ENCODE results near the gene LAMB2. TPM values are rescaled to one million over a fixed set of nuclear protein-coding genes. Genes with fewer than 3 reads are reported as not detected.
A peak's percentile ranks its signal among the peaks of the same experiment; 100 is the strongest.

LAMB2 gene
- total and polyA plus RNA-seq, 9 donors: 408 to 681 (median 491) TPM

DNA sequence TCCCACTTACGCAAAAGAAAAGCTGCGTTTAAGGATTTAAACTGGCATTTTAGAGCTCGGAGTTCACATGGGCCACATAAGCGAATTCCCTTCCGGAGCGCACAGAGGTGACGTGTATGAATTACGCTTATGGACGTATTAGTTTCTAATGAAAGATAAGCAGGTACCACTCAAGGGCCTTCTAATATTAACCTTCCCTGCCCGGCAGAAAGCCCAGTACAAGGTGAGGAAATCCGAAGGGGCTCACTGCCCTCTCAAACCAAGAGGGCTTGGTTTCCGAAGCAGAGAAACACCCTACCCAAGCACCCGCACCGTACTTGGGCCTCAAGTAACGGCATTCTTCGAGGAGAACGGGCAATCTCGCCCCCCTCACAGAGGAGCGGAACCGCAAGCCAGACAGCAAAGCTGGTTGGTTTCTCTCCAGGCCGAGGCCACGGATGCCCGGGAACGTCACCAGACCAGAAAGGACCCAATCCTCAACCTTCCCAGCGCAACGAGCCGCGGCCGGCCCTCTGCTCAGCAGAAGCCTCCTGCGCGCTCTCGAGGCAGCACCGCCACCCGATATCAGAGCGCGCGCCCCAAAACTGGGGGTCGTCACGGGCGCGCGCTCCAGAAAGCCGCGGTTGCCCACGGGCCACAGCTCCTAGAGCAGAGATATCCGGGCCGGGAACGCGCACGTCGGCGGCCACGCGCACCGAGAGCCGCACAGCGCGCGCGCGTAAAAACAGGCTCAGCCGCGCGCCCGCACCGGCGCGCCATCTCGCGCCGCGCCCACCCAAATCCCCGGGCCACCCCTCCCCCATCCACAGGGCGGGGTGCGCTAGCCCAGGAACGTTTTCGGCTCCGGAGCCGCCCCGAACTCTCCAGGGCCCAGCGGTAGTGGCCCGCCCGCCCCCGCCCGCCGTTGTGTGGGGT lies 39.7 kb downstream of the LAMB2 start:
- Histone ChIP-seq H3K4me1 (ENCODE audit: insufficient read depth) (peaks cover 12% of the 10 kb centered on the region), H3K36me3 (no peaks in the 10 kb centered on the region)

DNA sequence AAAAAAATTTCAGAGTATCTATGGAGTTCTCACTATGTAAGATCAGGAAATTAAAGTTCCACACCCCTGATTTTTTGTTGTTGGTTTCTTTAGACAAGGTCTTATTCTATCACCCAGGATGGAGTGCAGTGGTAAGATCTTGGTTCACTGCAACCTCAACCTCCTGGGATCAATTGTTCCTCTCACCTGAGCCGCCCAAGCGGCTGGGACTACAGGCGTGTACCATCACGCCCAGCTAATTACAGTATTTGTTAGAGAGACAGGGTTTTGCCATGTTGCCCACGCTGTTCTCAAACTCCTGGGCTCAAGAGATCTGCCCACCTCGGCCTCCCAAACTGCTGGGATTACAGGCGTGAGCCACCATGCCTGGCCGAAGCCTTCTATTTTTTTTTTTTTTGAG lies 51.4 kb downstream of the LAMB2 start:
- DNase-seq: no peak
- Histone ChIP-seq H3K4me1 (ENCODE audit: insufficient read depth) (peaks cover 3% of the 10 kb centered on the region), H3K27ac (no peak overlapping the region), H3K9me3 (no peaks in the 10 kb centered on the region), H3K36me3 (no peaks in the 10 kb centered on the region), H3K27me3 (no peaks in the 10 kb centered on the region), H3K4me3 (no peak overlapping the region)
- WGBS, 3 donors: 93 to 99% (median 96%) methylated on average over 8 of the region's 8 CpGs
- TF ChIP-seq POLR2A (IDR thresholded peaks at IDR 0.05): no peak
- intact Hi-C loops (cut with DNase I): no loop called here

More for the DNA sequence above, 39.7 kb downstream of the LAMB2 start:
- WGBS, 3 donors: 0 to 1% (median 1%) methylated on average over 72 to 86 of the region's 86 CpGs
- peak; percentile 66 to 90 (median 78) for DNase-seq
- H3K27ac ChIP-seq: peak overlapping the region; percentile 86 to 88
- H3K27me3 ChIP-seq: no peaks in the 10 kb centered on the region
- no peaks in the 10 kb centered on the region for H3K9me3 ChIP-seq
- intact Hi-C loops (cut with DNase I): loop anchor here in 2 of 4 donors (5.0 to 10.0 kb wide), 2 partner anchors 61 to 108 kb away; no protein-coding TSS in a partner anchor
- TF ChIP-seq, protein P1, sequence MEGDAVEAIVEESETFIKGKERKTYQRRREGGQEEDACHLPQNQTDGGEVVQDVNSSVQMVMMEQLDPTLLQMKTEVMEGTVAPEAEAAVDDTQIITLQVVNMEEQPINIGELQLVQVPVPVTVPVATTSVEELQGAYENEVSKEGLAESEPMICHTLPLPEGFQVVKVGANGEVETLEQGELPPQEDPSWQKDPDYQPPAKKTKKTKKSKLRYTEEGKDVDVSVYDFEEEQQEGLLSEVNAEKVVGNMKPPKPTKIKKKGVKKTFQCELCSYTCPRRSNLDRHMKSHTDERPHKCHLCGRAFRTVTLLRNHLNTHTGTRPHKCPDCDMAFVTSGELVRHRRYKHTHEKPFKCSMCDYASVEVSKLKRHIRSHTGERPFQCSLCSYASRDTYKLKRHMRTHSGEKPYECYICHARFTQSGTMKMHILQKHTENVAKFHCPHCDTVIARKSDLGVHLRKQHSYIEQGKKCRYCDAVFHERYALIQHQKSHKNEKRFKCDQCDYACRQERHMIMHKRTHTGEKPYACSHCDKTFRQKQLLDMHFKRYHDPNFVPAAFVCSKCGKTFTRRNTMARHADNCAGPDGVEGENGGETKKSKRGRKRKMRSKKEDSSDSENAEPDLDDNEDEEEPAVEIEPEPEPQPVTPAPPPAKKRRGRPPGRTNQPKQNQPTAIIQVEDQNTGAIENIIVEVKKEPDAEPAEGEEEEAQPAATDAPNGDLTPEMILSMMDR (IDR thresholded peaks at IDR 0.05): no peak
- TF ChIP-seq EP300 (IDR thresholded peaks at IDR 0.05) (no peak), POLR2A (IDR thresholded peaks at IDR 0.05) (no peak)
- peak overlapping the region; percentile 99 for H3K4me3 ChIP-seq

DNA sequence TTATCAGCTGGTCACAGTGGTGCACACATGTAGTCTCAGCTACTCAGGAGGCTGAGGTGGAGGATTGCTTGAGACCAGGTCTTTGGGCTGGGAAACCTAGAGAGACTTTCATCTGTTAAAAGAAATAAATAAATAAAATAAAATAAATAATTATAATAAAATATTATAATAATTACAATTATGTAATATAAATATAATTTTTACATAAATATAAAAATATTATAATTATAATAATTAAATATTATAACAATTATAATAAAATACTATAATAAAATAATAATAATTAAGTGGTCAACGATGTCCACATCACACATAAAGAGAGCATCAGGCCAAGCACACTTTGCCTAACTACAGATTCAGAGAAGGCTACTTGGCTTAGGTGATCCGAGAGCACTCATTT lies 53.6 kb downstream of the LAMB2 start:
- Histone ChIP-seq H3K4me3 (no peak overlapping the region), H3K36me3 (no peaks in the 10 kb centered on the region), H3K27ac (no peak overlapping the region), H3K4me1 (ENCODE audit: insufficient read depth) (no peaks in the 10 kb centered on the region), H3K27me3 (no peaks in the 10 kb centered on the region), H3K9me3 (no peaks in the 10 kb centered on the region)
- 87 to 90% (median 88%) methylated on average over 2 of the region's 2 CpGs for WGBS, 3 donors
- no peak for TF ChIP-seq POLR2A (IDR thresholded peaks at IDR 0.05)
- TF ChIP-seq, protein P1 (IDR thresholded peaks at IDR 0.05): no peak
- no peak for TF ChIP-seq EP300 (IDR thresholded peaks at IDR 0.05)
- DNase-seq: no peak
- intact Hi-C loops (cut with DNase I): no loop called here

DNA sequence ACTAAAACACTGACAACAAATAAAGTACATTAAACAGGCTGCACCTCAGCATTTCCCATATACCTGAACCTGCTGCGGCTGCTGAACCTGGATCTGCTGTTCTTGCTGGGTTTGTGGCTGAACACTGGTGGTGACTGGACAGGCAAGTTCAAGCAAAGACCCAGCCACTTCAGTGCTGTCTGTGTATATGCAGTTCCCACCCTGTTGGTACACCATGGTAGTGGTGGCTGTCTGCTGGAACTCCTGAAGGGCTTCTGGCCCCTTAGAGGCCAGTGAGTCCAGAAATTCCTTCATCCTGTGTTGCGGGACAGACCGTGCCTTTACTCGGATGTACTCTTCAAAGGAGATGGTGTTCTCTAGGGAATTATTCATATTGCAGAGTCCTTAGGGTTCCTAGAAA lies 56.2 kb downstream of the LAMB2 start:
- intact Hi-C loops (cut with DNase I): no loop called here
- H3K36me3 ChIP-seq: no peaks in the 10 kb centered on the region
- no peaks in the 10 kb centered on the region for H3K27me3 ChIP-seq
- TF ChIP-seq POLR2A (IDR thresholded peaks at IDR 0.05): no peak
- TF ChIP-seq, protein P1 (IDR thresholded peaks at IDR 0.05): no peak
- H3K4me1 ChIP-seq (ENCODE audit: insufficient read depth): no peaks in the 10 kb centered on the region
- no peak overlapping the region for H3K27ac ChIP-seq
- 85 to 89% (median 89%) methylated on average over 4 of the region's 4 CpGs for WGBS, 3 donors
- H3K9me3 ChIP-seq: no peaks in the 10 kb centered on the region
- no peak for DNase-seq
- H3K4me3 ChIP-seq: no peak overlapping the region

DNA sequence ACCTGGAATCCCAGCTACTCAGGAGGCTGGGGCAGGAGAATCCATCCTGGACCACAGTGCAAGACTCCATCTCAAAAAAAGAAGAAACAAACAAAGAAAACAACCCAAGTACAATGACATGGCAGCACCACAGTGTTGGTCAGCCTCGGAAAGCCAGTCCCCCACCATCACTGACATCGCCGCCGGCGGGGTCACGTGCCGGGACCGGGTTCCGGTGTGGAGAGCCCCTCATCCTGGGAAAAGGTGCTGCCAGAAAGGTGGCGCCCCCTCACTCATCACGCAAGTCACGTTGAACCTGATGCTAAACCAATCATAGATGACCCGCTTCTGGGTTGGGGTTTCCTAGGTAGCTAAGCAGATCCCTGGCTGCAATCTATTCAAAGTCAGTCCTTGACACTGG lies 56.7 kb downstream of the LAMB2 start:
- H3K27ac ChIP-seq: no peak overlapping the region
- H3K4me3 ChIP-seq: no peak overlapping the region
- no peaks in the 10 kb centered on the region for H3K9me3 ChIP-seq
- H3K4me1 ChIP-seq (ENCODE audit: insufficient read depth): no peaks in the 10 kb centered on the region
- WGBS, 3 donors: 91 to 93% (median 93%) methylated on average over 13 of the region's 13 CpGs
- DNase-seq: no peak
- intact Hi-C loops (cut with DNase I): no loop called here
- TF ChIP-seq EP300 (IDR thresholded peaks at IDR 0.05) (no peak), POLR2A (IDR thresholded peaks at IDR 0.05) (no peak)
- TF ChIP-seq, protein P1 (IDR thresholded peaks at IDR 0.05): no peak
- no peaks in the 10 kb centered on the region for H3K27me3 ChIP-seq
- no peaks in the 10 kb centered on the region for H3K36me3 ChIP-seq
